DMS53 (cell line): Measurements from ENCODE around the gene TSPAN14.

Source experiments
- DNase-seq: peaks from one replicate; lab custom pipeline; 2025; lab: John Stamatoyannopoulos, UW

Gene TSPAN14

DNA sequence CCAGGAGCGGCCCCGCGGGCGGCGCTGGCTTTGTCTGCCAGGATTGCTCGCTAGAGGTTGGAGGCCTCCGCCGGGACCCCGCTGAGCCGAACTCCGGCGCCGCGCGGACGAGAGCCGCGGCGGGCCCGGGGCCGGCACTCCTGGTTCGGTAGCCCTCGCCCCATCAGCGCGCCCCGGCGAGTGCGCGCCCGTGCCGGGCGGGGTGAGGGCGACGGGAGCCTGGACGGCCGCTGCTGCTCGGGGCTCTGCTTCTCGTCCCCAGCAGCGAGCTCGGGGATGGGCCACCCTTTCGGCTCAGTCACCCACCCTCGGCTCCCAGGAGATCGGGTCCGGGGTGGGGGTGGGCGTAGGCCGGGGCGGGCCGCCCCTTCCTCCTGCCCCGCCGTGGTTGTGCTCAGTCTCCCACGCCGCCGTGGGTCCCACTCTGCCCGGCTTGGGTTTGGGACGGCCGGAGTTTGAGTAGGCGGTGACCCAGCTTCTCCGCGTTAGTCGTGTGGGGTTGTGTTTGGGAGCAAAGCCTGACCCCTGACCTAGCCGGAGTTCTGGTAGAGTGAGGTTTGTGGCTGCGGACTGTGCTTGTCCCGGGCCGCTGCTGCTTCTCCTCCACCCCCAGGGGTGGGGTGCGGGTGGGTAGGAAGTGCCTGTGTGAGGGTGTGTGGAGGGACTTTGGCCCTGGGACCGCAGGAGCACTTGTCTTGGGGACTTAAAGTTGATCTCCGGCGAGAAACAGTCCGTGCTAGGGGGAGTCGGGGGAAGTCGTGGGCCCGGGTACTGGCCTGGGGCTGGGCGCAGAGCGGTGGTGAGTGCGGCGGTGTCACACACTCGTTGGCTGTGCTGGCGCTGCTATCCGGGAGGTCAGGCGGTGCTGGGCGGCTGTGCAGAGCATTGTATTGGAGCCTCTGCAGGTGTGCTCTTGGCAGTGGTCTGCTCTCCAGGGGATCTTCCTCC is 677 bp downstream of the TSPAN14 start:
- DNase-seq, result peak; percentile 81

DNA sequence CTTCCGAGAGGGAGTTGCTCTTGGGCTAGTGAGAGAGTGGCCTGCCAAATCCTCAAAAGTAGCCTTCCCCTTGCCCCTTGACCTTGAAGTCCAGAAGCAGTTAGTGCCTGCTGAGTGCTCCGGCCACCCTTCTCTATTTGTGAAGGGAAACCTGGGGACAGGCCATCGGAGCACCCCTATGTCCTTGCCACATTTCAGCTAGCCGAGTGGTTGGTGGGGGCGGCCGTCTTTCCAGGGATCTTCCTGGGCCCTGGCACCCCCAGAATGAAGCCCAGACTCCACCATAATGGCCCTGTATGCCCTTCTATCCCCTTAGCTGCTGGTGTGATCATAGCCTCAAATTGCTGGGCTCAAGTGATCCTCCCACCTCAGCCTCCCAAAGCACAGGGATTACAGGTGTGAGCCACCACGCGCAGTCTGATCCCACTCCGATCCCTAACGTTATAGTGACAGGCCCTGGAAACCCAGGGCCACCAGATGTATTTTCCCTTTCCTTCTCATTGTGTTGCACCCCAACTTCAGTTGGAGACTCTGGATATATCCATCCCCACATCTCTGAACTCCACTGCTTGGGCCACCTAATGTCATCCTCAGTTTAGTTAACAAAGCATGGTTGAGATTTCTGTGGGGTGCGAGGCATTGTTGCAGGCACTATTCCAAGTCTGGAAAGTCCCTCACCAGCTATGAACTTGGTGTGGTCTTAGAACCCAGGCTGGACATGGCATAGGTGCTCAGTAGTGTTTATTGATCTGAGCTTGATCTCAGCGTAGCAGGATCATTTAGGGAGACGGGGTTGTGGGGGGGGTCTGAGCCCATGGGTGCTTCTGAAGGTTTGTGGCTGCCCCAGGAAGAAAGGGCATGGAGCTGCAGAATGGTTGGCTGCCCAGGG is 1.6 kb downstream of the TSPAN14 start:
- DNase-seq, result no peak

DNA sequence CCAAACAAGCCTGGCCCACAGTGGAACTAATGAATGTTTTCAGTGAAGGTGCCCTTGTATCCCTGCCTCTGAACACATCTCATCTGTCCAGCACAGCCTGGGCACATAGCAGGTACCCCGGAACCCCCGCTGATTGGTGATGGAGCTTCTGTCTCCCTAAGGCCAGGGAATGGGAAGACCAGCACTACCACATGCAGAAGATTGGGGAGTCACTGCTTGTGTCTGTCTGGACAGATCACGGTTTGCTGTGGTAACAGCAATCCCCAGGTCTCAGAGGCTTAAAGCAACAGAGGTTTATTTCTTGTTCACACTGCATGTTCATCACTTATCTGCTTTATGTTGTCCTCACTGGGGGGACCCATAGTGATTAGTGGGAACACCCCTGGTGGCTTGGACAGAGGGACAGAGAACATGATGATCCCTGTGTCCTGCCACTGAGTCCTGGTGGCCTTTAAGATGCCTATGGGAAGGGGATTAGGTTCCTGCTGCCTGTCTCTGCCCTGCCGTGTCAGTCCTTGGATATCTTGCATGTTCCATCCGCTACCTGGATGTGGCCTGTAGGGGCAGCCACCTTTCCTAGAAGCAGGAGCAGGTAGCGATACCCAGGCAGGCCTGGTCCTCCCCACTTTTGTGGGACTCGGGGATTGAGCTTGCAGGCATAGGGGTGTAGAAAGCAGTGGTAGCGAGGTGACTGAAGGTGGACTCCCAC is 3.6 kb downstream of the TSPAN14 start:
- DNase-seq, result peak; percentile 32

DNA sequence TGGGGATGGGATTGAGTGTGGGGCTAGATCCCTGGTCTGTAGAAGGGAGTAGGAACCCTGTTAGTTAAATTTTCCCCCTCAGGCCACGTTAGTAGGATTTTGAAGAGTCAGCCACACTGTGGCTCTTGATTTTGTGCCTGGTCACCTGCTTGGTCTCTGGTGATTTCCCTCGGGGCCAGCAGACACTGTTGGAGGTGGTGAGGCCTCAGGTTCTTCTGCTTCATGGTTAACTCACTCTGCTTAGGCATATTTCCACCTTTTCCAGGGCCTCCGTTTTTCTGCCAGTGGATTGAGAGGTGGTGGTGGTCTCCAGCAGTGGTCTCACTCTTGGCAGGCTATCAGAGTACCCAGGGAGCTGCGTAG is 4.1 kb downstream of the TSPAN14 start:
- no peak for DNase-seq

DNA sequence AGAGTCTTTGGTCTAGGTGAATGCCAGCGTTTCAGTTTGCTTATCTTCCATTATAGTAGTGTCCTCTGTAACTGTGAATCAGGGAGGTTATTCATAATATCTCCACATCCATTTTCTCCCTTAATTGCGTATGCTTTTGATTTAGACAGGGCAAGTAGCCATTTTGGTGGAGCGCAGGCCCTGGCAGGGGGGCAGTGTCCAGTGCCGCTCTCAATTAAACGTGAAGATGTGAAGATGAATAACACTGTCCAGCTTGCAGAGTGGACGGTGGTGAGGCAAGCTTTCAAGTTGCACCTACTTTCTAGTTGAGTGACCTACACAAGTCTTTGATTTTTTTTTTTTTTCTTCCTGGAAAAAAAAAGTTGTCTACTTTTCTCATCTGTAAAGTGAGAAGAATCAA is 4.5 kb downstream of the TSPAN14 start:
- no peak for DNase-seq

DNA sequence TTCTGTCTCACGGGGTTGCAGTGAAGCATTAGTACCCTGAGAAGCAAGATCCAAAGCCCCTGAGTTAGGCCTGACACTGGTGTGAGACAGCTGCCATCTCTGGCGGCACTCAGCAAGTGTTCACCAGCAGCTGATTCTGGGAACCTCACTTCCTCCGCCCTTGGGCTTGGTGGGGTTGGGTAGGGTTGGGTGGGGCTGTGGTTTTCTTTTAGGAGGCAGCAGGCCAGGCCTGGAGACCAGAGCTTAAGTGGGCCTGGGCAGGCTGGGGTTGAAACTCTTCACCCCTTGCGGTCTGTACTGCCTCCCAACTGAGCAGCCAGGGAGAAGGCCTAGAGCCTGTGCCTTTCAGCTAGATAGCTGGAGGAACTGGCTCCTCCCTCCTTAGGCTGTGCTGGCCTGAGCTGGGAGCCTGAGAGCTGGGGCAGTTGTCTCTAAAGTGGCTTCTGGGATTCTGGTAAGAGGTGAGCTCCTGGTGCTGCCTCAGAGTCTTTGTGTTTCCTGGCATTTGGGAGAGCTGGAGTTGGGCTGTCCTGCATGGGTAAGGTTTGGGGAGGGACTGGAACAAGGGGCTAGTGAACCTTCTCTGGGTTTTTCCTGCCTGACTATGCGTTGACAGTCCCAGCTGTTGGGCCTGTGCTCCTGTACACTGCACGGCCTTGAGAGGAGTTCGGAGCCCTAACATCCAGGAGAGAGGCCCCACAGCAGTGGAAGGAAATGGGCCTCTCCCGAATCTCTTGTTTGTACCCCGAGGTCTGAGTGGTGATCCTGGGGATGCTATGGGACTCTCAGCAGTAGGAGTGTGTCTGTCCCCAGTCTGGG is 5.1 kb downstream of the TSPAN14 start:
- peak; percentile 65 for DNase-seq

DNA sequence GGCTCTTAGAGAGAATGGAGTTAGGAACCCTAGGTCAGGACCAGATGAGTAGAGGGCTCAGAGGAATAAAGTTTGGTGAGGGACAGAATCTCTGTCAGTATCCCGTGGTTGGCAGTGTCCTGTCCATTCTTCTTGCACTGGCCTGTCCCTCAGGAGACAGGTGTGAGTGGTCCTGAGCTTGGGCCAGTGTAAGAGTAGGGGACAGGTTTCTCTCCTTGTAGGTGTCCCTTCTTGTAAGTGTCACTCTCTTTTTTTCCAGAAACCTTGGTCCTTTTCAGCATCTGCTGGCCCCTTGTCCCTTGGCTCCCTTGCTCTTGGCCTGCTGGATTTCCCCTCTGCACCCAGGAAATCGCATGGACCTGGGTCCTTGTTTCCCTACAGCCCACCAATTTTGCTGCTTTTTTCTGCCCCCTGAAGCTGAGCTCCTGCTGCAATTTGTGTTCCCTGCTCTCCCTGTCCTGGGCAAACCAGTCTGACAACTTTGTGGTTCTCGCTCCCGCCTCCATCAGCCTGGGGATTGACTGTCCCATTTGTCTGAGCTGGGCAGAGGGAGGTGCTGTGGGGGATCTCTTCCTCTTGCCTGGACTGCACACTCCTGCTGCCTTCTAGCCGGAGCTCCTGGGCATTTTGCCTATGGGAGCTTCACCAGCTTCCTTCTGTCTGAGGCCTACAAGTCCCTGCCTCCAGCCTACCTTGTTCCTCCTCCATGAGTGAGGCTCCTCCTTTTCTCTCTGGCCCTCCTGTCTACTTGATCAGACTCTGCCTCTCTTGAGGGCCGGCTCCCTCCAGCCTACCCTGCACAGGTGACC is 6.5 kb downstream of the TSPAN14 start:
- DNase-seq, result peak; percentile 96

DNA sequence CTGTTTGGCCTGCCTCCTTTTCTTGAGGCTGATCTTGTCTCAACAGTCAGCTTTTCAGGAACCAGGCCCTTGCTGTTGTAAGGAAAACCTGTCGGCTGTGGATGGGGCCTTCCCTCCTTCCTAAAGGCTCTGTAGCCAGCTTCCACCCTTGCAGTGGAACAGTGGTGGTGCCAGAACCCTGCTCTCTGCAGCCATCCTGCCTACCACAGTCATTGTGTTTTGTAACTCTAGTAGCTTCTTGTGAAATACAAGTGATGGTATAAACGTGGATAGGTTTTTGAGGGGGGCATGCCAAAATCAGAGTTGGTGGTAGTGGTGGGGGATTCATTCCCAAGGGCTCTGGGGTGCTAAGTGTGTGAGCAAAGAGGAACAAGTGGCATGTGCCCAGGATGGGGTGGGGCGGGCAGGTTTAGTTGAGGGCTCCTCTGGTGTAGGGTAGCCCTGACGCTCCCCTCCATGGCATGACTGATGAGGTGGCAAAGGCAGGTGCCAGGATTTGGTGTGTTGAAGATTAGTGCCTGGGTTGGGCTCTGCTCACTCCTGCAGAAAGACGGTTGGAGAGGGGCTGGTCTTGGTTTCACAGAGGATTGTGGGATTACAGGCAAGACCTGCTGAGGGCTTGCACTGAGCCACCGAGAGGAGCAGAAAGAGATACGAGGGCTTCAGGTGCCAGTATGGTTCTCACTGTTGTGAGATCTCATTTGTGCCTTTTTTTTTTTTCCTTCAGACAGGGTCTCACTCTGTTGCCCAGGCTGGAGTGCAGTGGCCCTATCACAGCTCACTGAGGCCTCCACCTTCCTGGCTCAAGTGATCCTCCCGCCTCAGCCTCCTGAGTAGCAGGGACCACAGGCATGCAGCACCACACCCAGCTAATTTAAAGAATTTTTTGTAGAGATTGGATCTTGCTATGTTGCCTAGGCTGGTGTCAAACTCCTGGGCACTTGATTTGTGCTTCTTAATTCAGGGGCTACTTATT is 7.4 kb downstream of the TSPAN14 start:
- no peak for DNase-seq

DNA sequence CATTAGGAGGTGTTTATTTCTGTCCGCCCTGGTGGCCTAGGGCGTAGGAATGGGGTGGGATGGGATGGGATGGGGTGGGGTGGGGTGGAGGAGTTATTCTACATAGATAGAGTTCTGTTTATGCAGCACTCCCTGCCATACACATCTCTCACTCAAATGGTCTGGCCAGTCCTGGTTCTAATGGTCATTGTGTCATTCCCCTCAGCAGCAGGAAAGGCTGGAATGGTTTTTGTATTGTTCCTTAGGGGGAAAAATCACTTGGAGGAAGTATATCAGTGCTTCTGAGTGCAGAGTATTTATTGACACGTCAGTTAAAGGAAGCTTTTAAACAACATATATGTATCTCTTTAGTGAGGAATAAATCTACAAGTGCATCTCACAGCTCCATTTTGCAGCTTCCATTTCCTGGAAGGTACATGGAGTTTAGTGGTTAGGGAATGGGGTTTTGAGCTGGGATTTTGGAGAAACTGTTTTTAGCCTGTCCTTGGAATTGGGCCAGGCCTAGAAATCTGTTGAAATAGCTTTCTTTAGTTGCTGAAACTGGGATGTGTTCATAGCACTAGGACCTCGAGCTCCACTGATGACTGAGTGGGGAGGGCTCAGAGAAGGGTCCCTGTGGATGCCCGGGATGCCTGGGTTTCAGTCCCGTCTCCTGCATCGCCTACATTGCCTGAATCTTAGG is 8.3 kb downstream of the TSPAN14 start:
- no peak for DNase-seq

DNA sequence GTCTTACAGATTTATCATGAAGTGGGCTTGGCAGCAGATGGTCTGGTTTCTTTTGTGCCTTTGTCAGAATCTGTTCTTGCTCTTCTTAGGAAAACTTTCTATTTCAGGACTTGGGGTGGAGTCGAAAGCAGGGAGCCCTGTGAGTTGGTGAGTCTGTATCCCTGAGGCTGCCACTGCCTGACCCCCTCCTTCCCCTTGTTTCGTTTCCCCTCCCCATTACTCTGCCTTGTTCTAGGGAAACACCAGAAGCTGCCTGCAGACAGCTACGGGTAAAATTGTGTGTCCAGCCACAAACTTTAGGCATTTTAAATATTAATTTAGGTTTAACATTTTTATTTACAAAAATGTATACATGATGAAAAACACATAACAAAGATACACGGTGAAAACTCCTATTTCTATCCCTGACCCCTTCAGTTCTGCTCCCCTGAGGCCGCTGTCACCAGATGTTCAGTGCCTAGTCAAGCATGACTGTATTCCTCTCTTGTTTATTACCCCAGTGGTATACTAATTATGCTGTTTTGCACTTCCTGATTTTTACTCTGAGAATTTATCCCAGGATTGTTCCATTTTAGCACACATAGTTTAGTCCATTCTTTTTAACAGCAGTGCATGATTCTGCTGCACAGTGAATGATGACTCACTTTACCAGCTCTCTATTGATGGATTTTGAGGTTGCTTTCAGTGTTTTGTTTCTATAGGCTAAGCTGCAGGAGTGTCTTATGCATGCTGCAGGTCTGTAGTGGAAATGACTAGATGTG is 9.1 kb downstream of the TSPAN14 start:
- no peak for DNase-seq

DNA sequence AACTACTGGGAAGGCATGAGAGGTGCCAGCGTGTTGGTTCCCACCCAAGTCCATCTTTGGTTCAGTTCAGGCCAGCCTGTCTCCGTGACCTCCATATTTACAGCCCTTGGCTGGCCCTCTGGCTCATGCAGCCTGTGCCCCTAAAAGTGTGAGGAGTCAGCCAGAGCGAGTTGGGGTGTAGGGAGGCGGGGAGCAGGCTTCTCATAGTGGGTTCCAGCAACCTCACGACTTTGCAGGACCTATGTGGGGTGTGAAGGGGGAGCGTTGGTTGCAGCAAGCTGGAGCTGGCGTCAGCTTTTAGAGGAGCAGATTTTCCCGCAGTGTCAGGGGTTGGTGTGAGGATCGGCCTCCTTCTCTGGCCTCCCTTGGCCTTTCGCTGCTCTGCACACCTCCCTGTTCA is 9.8 kb downstream of the TSPAN14 start:
- DNase-seq, result no peak

DNA sequence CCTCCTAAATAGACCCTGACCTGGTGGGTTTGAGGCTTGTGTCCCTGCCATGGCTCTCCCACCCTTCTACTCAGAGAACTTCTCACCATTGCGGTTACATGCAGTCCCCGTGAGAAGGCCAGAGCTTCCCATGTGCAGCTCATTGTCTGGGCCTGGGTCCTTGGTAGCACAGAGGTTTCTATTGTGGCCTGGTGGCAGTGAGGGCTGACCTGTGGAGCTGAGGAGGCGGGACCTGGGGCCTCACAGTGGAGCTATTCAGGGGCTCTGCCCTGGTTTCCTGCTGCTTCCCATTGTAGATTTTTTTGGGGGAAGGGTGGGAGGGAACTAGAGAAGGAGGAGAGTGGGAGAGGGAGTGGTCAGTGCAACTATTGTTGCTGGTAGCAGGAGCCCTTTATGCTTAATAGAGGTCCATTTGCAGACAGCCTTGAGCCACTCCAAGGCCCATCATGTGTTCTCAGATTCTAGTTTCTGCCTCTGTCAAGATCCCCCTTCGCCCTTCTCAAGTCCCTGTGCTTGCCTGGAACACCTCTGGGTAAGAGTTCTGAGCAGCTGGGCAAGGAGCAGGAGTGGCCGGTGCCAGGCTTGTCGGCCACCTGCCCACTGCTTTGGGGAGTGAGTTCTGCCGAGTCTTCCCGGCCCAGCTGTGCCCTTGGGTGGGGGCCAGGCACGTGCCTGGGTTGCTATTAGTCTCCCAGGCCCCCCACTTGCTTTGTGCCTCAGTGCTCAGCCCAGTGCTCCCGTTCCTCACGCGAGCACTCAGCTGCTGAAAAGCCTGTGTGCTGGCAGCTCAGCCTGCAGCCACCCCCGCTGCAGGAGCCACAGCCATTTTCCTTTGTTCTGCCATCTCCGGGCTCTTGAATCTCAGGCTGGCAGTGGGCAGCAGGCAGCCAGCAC is 10.7 kb downstream of the TSPAN14 start:
- no peak for DNase-seq

DNA sequence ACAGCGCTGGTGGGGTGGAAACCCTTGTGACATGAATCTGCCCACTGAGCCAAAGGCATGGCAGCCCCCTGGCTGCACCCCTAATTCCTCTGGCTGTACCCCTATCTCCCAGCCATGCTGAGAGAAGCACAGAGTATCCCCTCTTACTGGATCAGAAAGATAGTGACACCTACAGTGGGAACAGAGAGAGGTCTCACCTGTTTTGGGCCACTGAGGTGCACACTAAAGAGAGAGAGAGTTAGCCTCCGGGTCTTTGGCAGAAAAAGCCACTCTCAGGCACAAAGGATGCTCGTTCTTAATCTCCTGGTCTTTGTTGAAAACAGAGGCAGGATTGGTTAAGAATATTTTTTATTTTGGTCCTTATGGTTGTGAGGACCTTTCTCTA is 11.3 kb downstream of the TSPAN14 start:
- DNase-seq, result no peak

DNA sequence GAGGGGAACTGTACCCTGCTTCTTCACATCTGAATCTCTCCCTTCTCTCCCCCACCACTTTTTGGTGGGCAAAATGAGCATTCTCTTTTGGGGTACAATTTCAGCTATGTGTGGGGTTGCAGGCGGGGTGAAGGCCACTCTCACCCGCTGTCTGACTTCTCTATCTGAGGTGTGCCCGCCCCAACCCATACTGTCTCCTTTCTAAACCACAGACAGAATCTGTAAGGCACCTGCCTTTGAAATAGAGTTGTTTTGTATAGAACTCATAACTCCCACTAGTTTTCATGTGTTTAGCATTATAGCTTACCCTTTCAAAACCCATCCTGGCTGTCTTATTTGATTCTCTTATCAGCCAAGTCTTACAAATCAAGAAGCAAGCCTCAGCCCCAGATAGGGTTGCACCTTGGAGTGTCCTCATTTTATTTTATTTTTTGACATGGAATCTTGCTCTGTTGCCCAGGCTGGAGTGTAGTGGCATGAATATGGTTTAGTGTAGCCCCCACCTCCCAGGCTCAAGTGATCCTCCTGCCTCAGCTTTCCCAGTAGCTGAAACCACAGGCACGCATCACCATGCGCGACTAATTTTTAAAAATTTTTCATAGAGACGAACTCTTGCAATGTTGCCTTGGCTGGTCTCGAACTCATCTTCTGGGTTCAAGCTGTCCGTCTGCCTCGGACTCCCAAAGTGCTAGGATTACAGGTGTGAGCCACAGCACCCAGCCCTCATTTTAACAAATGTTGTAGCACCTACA is 11.9 kb downstream of the TSPAN14 start:
- DNase-seq, result no peak

DNA sequence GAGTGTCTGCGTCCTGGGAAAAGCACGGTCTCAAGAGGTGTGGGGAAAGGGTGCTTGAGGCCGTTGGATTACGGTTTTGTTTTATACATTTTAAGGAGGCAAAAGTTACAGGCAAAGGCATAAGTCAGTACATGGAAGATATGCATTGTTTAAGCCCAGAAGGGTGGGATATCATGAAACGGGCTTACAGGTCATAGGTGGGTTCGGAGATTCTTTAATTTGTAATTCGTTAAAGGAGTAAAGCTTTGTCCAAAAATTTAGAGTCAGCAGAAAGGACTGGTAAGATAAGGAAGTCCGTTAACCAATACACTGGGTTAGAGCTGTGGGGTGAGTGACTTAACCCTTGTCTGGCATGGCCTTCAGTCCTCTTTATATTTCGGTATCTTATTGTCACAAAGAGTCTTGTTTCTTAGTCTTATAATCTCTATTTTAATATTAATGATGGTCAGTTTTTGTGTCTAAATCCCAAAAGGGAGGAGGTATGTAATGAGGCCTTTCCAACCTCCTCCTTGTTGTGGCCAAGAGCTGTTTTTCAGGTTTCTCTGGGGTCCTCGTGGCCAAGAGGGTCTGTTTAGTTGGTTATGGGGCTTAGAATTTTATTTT is 12.7 kb downstream of the TSPAN14 start:
- no peak for DNase-seq

DNA sequence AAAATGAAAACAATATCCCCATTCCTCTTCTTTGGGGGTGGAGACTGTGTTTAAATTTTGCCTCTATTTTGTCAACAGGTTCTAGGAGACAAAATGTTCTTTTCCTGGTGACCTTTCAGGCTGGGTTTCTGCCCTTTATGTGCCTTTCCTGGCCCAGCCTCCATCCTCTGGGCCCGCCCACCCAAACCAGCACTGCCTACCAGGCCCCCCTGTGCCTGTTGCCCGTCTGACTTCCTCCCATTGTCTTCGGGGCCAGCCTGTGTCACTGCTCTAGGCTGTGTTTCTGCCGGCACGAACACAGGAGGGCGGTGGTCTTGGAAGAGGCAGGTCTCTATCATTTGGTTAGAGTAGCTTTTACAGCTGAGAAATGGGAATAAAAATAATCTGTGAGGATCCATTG is 13.9 kb downstream of the TSPAN14 start:
- DNase-seq, result no peak
